Measurements from ENCODE around the gene KRTAP4-16. TPM values are rescaled to one million over a fixed set of nuclear protein-coding genes. Genes with fewer than 3 reads are reported as not detected.

Gene KRTAP4-16
- total RNA-seq, 4 donors from 2014 or later = not detected

DNA sequence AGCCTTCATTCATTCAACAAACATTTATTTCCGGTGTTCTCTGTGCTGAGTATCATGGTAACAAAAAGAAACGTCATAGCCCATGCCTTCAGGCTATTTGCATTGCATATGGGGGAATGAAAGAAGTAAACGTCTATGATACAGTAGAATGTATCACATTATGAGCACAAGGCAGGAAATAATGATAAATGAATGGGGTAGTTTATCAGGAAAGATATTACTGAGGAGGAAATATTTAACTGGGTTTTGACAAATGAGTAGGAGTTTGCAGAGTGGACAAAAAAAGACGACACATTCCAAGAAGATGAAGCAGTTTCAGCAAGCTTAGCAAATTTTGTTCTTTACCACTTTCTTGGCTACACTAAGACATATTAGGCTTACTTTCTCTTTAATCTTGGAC is 19.4 kb downstream of the KRTAP4-16 start:
- no peak for ATAC-seq

GRCh38 chr17:41076788-41077187 is 25.2 kb downstream of the KRTAP4-16 start:
- TF ChIP-seq, protein P1, sequence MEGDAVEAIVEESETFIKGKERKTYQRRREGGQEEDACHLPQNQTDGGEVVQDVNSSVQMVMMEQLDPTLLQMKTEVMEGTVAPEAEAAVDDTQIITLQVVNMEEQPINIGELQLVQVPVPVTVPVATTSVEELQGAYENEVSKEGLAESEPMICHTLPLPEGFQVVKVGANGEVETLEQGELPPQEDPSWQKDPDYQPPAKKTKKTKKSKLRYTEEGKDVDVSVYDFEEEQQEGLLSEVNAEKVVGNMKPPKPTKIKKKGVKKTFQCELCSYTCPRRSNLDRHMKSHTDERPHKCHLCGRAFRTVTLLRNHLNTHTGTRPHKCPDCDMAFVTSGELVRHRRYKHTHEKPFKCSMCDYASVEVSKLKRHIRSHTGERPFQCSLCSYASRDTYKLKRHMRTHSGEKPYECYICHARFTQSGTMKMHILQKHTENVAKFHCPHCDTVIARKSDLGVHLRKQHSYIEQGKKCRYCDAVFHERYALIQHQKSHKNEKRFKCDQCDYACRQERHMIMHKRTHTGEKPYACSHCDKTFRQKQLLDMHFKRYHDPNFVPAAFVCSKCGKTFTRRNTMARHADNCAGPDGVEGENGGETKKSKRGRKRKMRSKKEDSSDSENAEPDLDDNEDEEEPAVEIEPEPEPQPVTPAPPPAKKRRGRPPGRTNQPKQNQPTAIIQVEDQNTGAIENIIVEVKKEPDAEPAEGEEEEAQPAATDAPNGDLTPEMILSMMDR (IDR thresholded peaks at IDR 0.05) = no peak
- TF ChIP-seq POLR2AphosphoS5 (IDR thresholded peaks at IDR 0.05) = no peak
- TF ChIP-seq POLR2A (IDR thresholded peaks at IDR 0.05) = no peak
- TF ChIP-seq EP300 (IDR thresholded peaks at IDR 0.05) = no peak
- Histone ChIP-seq H3K4me1 (no peaks in the 10 kb centered on the region), H3K4me3 (no peak overlapping the region), H3K36me3 (no peaks in the 10 kb centered on the region), H3K27me3 (no peaks in the 10 kb centered on the region), H3K27ac (no peak overlapping the region), H3K9me3 (no peaks in the 10 kb centered on the region)
- ATAC-seq = no peak

More for the DNA sequence above, 19.4 kb downstream of the KRTAP4-16 start:
- Histone ChIP-seq H3K9me3 (no peaks in the 10 kb centered on the region), H3K27me3 (no peaks in the 10 kb centered on the region), H3K36me3 (no peaks in the 10 kb centered on the region), H3K4me1 (no peaks in the 10 kb centered on the region), H3K4me3 (no peak overlapping the region), H3K27ac (no peak overlapping the region)
- 41 to 47% methylated on average over 4 of the region's 4 CpGs for WGBS, 2 donors (ENCODE audit: low coverage in 1 of 2)
- TF ChIP-seq POLR2AphosphoS5 (IDR thresholded peaks at IDR 0.05) (no peak), POLR2A (IDR thresholded peaks at IDR 0.05) (no peak), EP300 (IDR thresholded peaks at IDR 0.05) (no peak)
- TF ChIP-seq, protein P1 (IDR thresholded peaks at IDR 0.05) = no peak

DNA sequence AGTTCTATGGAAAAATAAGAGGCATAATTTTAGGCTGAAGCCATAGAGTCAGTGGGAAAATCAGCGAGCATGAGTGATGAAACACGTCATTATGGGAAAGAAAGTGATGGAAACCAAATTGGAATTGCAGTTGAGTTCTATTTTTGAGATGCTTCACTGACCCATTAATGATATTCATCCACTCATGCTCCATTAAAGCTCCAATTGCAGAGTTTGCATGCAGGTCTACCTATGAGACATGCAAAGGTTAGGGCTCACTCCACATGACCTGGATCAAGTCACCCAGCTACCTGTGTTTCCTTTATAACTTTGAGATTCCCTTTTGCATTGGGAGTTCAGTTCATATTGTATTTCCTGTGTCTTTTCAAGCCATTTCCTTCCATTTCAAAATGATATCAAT is 28.3 kb downstream of the KRTAP4-16 start:
- Histone ChIP-seq H3K27me3 (no peaks in the 10 kb centered on the region), H3K36me3 (no peaks in the 10 kb centered on the region), H3K4me3 (no peak overlapping the region), H3K4me1 (no peaks in the 10 kb centered on the region), H3K9me3 (no peaks in the 10 kb centered on the region), H3K27ac (no peak overlapping the region)
- 84 to 86% methylated on average over 2 of the region's 2 CpGs for WGBS, 2 donors (ENCODE audit: low coverage in 1 of 2)
- TF ChIP-seq EP300 (IDR thresholded peaks at IDR 0.05) = no peak
- TF ChIP-seq POLR2AphosphoS5 (IDR thresholded peaks at IDR 0.05) = no peak
- no peak for ATAC-seq

DNA sequence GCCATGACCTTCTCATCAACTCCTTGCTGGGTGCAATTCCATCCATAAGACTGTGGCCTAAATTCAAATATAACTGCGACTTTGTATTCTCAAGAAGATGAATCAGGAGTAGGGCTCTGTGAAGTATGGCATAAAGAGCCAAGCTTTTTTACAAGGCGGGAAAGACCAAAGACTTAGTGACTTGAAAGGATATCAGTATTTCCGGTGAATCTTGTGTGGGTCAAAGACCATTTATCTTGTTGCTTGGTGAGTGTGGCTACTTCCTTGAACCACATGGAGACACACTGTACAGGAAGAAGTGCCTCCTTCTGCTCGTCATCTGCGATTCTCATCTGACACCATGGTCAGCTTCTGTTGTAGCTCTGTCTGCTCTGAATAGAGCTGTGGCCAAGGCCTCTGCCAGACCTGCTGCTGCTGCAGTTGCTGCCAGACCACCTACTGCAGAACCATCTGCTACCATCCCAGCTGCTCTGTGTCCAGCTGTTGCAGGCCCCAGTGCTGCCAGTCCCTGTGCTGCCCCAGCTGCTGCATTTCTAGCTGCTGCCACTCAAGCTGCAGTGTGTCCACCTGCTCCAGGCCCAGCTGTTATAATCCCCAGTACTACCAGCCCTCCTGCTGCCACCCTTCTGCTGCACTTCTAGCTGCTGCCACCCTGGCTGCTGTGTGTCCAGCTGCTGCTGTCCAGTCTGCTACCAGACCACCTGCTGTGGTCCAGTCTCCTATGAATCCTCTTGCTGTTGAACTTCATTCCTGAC is 30.2 kb downstream of the KRTAP4-16 start:
- no peaks in the 10 kb centered on the region for H3K9me3 ChIP-seq
- no peaks in the 10 kb centered on the region for H3K4me1 ChIP-seq
- TF ChIP-seq, protein P1 (IDR thresholded peaks at IDR 0.05) = no peak
- TF ChIP-seq EP300 (IDR thresholded peaks at IDR 0.05) (no peak), POLR2A (IDR thresholded peaks at IDR 0.05) (no peak), POLR2AphosphoS5 (IDR thresholded peaks at IDR 0.05) (no peak)
- no peaks in the 10 kb centered on the region for H3K27me3 ChIP-seq
- H3K36me3 ChIP-seq = no peaks in the 10 kb centered on the region
- no peak overlapping the region for H3K4me3 ChIP-seq
- no peak overlapping the region for H3K27ac ChIP-seq
- no peak for ATAC-seq
- WGBS, 2 donors (ENCODE audit: low coverage in 1 of 2) = 69 to 94% methylated on average over 3 to 5 of the region's 5 CpGs

GRCh38 chr17:41069031-41069430 is 33.0 kb downstream of the KRTAP4-16 start:
- no peak for TF ChIP-seq POLR2A (IDR thresholded peaks at IDR 0.05)
- no peak for TF ChIP-seq POLR2AphosphoS5 (IDR thresholded peaks at IDR 0.05)
- TF ChIP-seq EP300 (IDR thresholded peaks at IDR 0.05) = no peak
- TF ChIP-seq, protein P1 (IDR thresholded peaks at IDR 0.05) = no peak
- Histone ChIP-seq H3K9me3 (no peaks in the 10 kb centered on the region), H3K36me3 (no peaks in the 10 kb centered on the region), H3K27me3 (peaks cover 3% of the 10 kb centered on the region), H3K4me1 (no peaks in the 10 kb centered on the region), H3K4me3 (no peak overlapping the region), H3K27ac (no peak overlapping the region)
- ATAC-seq = no peak
- 83 to 87% methylated on average over 3 of the region's 3 CpGs for WGBS, 2 donors (ENCODE audit: low coverage in 1 of 2)
